Right lobe of liver (tissue), 6 donors: Measurements from ENCODE around the gene RAB1B. TPM values are rescaled to one million over a fixed set of nuclear protein-coding genes. Genes with fewer than 3 reads are reported as not detected.

Experiments
- ATAC-seq, 4 donors: fragments of 200-7000 bp; cut with Tn5 transposase; one replicate each; pipeline ENCODE4 v1.9.1; 2020; ENCODE audit warnings: mild to moderate bottlenecking in 4 of 4, moderate library complexity in 4 of 4
- DNase-seq, 3 donors: peaks; one replicate each; pipeline ENCODE4 v3.0.0-alpha.2; 2020
- H3K27ac ChIP-seq, 3 donors: fragments of 200-600 bp; one replicate each; pipeline ENCODE4 v1.8.0; 2022
- H3K27me3 ChIP-seq, 2 donors: fragments of 200-600 bp; one replicate each; pipeline ENCODE4 v1.8.0; 2022
- H3K36me3 ChIP-seq, 4 donors: fragments of 200-600 bp; sonication (generic) in 1 of 4; one replicate each; pipeline versions ENCODE4 v1.5.1 to v1.8.0; 2017 to 2022; ENCODE audit warnings: control low read depth in 1 of 4
- H3K4me1 ChIP-seq, 4 donors: fragments of 200-600 bp; sonication (generic) in 1 of 4; one replicate each; pipeline versions ENCODE4 v1.5.1 to v1.8.0; 2017 to 2022; ENCODE audit warnings: control low read depth in 1 of 4
- H3K4me3 ChIP-seq, 3 donors: fragments of 200-600 bp; one replicate each; pipeline ENCODE4 v1.8.0; 2022
- H3K9me3 ChIP-seq, 4 donors: fragments of 200-600 bp; sonication (generic) in 1 of 4; one replicate each; pipeline versions ENCODE4 v1.5.1 to v1.8.0; 2017 to 2022; ENCODE audit warnings: control low read depth in 1 of 4
- CTCF ChIP-seq, 4 donors: fragments of 200-600 bp in 3 of 4; fragments of 450-650 bp in 1 of 4; IDR thresholded peaks; one replicate each; pipeline versions ENCODE4 v1.5.1 to v1.8.0; 2016 to 2022; ENCODE audit warnings: antibody characterized with exemption in 4 of 4, mild to moderate bottlenecking in 2 of 4
- POLR2A ChIP-seq: fragments of 450-650 bp; IDR thresholded peaks from one replicate; pipeline ENCODE4 v1.6.1; 2017; ENCODE audit warnings: antibody characterized with exemption, mild to moderate bottlenecking
- WGBS: methylation state at CpG from one replicate; pipeline ENCODE4 v1.1.6; 2018; ENCODE audit warnings: low coverage, low lambda C conversion rate; ENCODE audit not compliant: insufficient coverage; ENCODE audit errors: missing lambda C conversion rate; 5-methylcytosine and 5-hydroxymethylcytosine counted together
- intact Hi-C, 2 donors: fragments of 100-400 bp; cut with DNase I; formaldehyde crosslinking; loops; one replicate each; pipeline versions ENCODE4 v1.11.2 to v1.14.1; 2022
- total RNA-seq, 6 experiments: library from RNA; depleted of rRNA in 2 of 6; stranded (reverse); fragments of >200 nt in 2 of 6; fragmentation: NEBNext Ultra II Directional in 3 of 6; extraction: Animal tissue kit (Norgen Biotek cat#: 25700) in 3 of 6; gene quantifications; one replicate each; pipeline versions ENCODE4 v1.1.0 to v1.2.4, GENCODE V29; 2016 to 2023
- donor health status: DM: no; HTN: yes; CAD: no.
- donor health status: DM: no; HTN: no; CAD: no.
- donor health status: DM: no; HTN: no; CAD: no.
- donor health status: DM: no; HTN: yes; CAD: no.
- donor health status: DM: no; HTN: yes; CAD: no.

Gene RAB1B
- total RNA-seq, 6 experiments from 2014 or later: 52.3 to 69.0 (median 59.6) TPM

GRCh38 chr11:66268952-66269905, 790 bp downstream of the RAB1B start:
- Histone ChIP-seq H3K4me3 (peak overlapping the region; percentile 81 to 97 (median 90)), H3K27ac (peak overlapping the region; percentile 86 to 96 (median 91)), H3K9me3 (no peaks in the 10 kb centered on the region), H3K36me3 (peaks cover 6 to 26% (median 21%) of the 10 kb centered on the region in 4 donors), H3K27me3 (no peaks in the 10 kb centered on the region), H3K4me1 (peaks cover 0 to 8% (median 2%) of the 10 kb centered on the region in 4 donors)
- TF ChIP-seq POLR2A (no peak), CTCF (IDR thresholded peaks at IDR 0.05) (no peak)
- WGBS: 3% methylated on average over 22 of the region's 32 CpGs
- ATAC-seq: no peak
- no peak for DNase-seq
- intact Hi-C loops: no loop called here

- no peak for TF ChIP-seq POLR2A
- H3K36me3 ChIP-seq: peaks cover 8 to 42% (median 25%) of the 10 kb centered on the region in 4 donors
- 83% methylated on average over 2 of the region's 7 CpGs for WGBS
- no peak for ATAC-seq
- intact Hi-C loops: no loop called here
- DNase-seq: no peak
- no peaks in the 10 kb centered on the region for H3K27me3 ChIP-seq
- no peak overlapping the region for H3K27ac ChIP-seq
- peaks cover 0 to 8% (median 2%) of the 10 kb centered on the region in 4 donors for H3K4me1 ChIP-seq
- no peaks in the 10 kb centered on the region for H3K9me3 ChIP-seq
- H3K4me3 ChIP-seq: no peak overlapping the region
Measured at GRCh38 chr11:66271816-66272215, 3.4 kb downstream of the RAB1B start.

GRCh38 chr11:66272596-66272995, 4.2 kb downstream of the RAB1B start:
- Histone ChIP-seq H3K9me3 (no peaks in the 10 kb centered on the region), H3K36me3 (peaks cover 8 to 42% (median 25%) of the 10 kb centered on the region in 4 donors), H3K27ac (no peak overlapping the region), H3K4me1 (peaks cover 0 to 12% (median 0%) of the 10 kb centered on the region in 4 donors), H3K27me3 (no peaks in the 10 kb centered on the region), H3K4me3 (no peak overlapping the region)
- ATAC-seq (no peak), DNase-seq (no peak)
- TF ChIP-seq CTCF (IDR thresholded peaks at IDR 0.05) (no peak), POLR2A (no peak)
- intact Hi-C loops: no loop called here
- 100% methylated on average over 2 of the region's 2 CpGs for WGBS

DNA sequence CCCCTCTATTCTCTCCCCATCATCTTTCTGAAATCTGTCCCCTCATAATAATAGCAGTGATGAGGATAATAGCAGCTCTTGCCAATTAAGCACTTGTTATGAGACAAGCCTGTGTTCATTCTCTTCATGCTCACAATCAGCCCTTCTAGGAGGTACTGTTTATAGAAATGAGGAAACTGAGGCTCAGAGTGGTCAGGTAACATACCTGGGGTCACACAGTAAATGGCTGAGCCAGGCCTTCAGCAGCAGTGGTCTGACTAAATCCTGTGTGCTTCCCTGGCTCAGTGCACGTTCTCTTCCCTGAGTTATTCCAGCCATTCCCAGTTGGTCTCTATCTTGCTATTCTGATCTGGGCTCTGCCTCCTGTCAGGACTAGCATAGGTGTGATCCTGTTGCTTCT, 5.8 kb downstream of the RAB1B start:
- H3K4me3 ChIP-seq: no peak overlapping the region
- no peaks in the 10 kb centered on the region for H3K9me3 ChIP-seq
- no CpG with 5 or more reads among the region's 1 CpG for whole genome bisulfite sequencing
- DNase-seq: no peak
- intact Hi-C loops: no loop called here
- TF ChIP-seq CTCF (IDR thresholded peaks at IDR 0.05) (no peak), POLR2A (no peak)
- peaks cover 8 to 42% (median 25%) of the 10 kb centered on the region in 4 donors for H3K36me3 ChIP-seq
- no peak for ATAC-seq
- H3K27ac ChIP-seq: no peak overlapping the region
- H3K4me1 ChIP-seq: peaks cover 0 to 13% (median 0%) of the 10 kb centered on the region in 4 donors
- no peaks in the 10 kb centered on the region for H3K27me3 ChIP-seq

DNA sequence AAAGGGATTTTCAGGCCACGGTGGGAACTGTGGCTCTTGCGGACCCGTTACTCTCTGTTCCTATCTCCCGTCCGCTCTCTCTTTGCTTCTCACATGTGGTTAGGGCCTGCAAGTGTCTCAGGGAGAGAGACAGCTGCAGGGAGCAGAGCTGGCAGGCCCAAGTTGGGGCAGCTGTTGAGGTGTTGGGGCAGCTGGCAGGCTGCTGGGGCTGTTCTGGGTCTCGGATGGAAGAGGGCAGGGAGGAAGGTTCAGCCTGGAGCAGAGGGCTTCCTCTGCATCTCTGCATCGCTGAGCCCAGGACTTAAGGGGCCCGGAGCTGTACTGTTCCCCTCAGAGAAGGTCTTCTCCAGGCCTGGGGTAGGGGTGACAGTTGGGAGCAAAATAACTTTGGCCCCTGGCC, 7.0 kb downstream of the RAB1B start:
- Histone ChIP-seq H3K27me3 (no peaks in the 10 kb centered on the region), H3K9me3 (no peaks in the 10 kb centered on the region), H3K4me3 (no peak overlapping the region), H3K27ac (no peak overlapping the region), H3K36me3 (peaks cover 8 to 42% (median 25%) of the 10 kb centered on the region in 4 donors), H3K4me1 (peaks cover 0 to 5% (median 0%) of the 10 kb centered on the region in 4 donors)
- ATAC-seq (no peak), DNase-seq (no peak)
- 88% methylated on average over 2 of the region's 8 CpGs for WGBS
- TF ChIP-seq CTCF (IDR thresholded peaks at IDR 0.05) (no peak), POLR2A (no peak)
- intact Hi-C loops: no loop called here
